Caco-2 (cell line): ENCODE measurements around the gene SRPRB. TPM values are rescaled to one million over a fixed set of nuclear protein-coding genes. Genes with fewer than 3 reads are reported as not detected.

ENCODE experiments used
- BruUV-seq: library from RNA; stranded (reverse); fragments of 400-500 nt; replicated peaks from 2 replicates; lab custom pipeline; 2021; lab: Mats Ljungman, UMichigan
- CTCF ChIA-PET: fragments of 300-600 bp; sonication (Branson Sonifier 250); formaldehyde crosslinking; loops from one replicate; lab custom pipeline; 2022; ENCODE audit warnings: antibody characterized with exemption; lab: Charles Lee
- POLR2A ChIA-PET: fragments of 300-600 bp; sonication (Branson Sonifier 250); formaldehyde crosslinking; loops from one replicate; lab custom pipeline; 2022; ENCODE audit warnings: antibody characterized with exemption; lab: Charles Lee
- DNase-seq, 2 experiments: peaks; one replicate each; pipeline versions ENCODE4 v3.0.0 to v3.0.0-alpha.2; 2020 to 2022
- H3K27me3 ChIP-seq: replicated peaks from 2 replicates; pipeline ENCODE4 v1.6.0; 2011; ENCODE audit warnings: low read length; ENCODE audit not compliant: control insufficient read depth, insufficient read depth
- H3K36me3 ChIP-seq: 2 replicates; pipeline ENCODE4 v1.5.1; 2011; ENCODE audit warnings: low read length; ENCODE audit not compliant: control insufficient read depth, insufficient read depth
- H3K4me1 ChIP-seq: fragments of 250-450 bp; sonication (Bioruptor Pico); 2 replicates; pipeline ENCODE4 v1.5.1; 2020; ENCODE audit warnings: mild to moderate bottlenecking
- H3K4me3 ChIP-seq: 2 replicates; pipeline ENCODE4 v1.5.1; 2011; ENCODE audit warnings: low read depth, mild to moderate bottlenecking, control low read depth, low read length
- H3K9me3 ChIP-seq: fragments of 250-450 bp; sonication (Bioruptor Pico); 2 replicates; pipeline ENCODE4 v1.5.1; 2020; ENCODE audit warnings: mild to moderate bottlenecking, moderate library complexity
- H3K27ac Mint-ChIP-seq: one replicate; pipeline ENCODE4 v1.8.0; 2022; ENCODE audit warnings: mixed read lengths; ENCODE audit not compliant: unreplicated experiment
- H3K27me3 Mint-ChIP-seq: one replicate; pipeline ENCODE4 v1.8.0; 2022; ENCODE audit warnings: mixed read lengths; ENCODE audit not compliant: insufficient read depth, unreplicated experiment
- H3K36me3 Mint-ChIP-seq: one replicate; pipeline ENCODE4 v1.8.0; 2022; ENCODE audit warnings: mild to moderate bottlenecking, mixed read lengths; ENCODE audit not compliant: insufficient read depth, unreplicated experiment
- H3K4me1 Mint-ChIP-seq: one replicate; pipeline ENCODE4 v1.8.0; 2022; ENCODE audit warnings: low read depth, mixed read lengths; ENCODE audit not compliant: unreplicated experiment
- H3K4me3 Mint-ChIP-seq: one replicate; pipeline ENCODE4 v1.8.0; 2022; ENCODE audit warnings: mild to moderate bottlenecking, moderate library complexity, mixed read lengths; ENCODE audit not compliant: unreplicated experiment
- H3K9me3 Mint-ChIP-seq: one replicate; pipeline ENCODE4 v1.8.0; 2022; ENCODE audit warnings: mixed read lengths; ENCODE audit not compliant: unreplicated experiment
- CTCF ChIP-seq, 2 experiments: fragments of 200-600 bp in 1 of 2; IDR thresholded peaks; 1 replicate in 1 of 2; 2 replicates in 1 of 2; pipeline versions ENCODE4 v1.5.1 to v1.8.0; 2011 to 2022; ENCODE audit warnings: antibody characterized with exemption in 1 of 2, control low read depth in 1 of 2, inconsistent platforms in 1 of 2, low read depth in 1 of 2, low read length in 1 of 2, mild to moderate bottlenecking in 1 of 2, moderate library complexity in 1 of 2; ENCODE audit not compliant: insufficient read depth in 1 of 2, severe bottlenecking in 1 of 2, unreplicated experiment in 1 of 2
- intact Hi-C: fragments of 100-400 bp; cut with micrococcal nuclease; formaldehyde crosslinking; loops from one replicate; pipeline ENCODE4 v1.10.0; 2022; ENCODE audit not compliant: unreplicated experiment
- total RNA-seq: library from RNA; stranded (reverse); gene quantifications from 2 replicates; pipeline ENCODE4 v1.2.3, GENCODE V29; 2022

The SRPRB gene
- total RNA-seq, 1 experiment from 2014 or later: 87.3 TPM

- CTCF ChIA-PET: interaction anchor here (1.2 kb wide), 1 partner anchor 12 kb away, joined by 3 read pairs; no protein-coding TSS in a partner anchor
- POLR2A ChIA-PET: no interaction called here
- H3K4me1 Mint-ChIP-seq: no peaks in the 10 kb centered on the region
- DNase-seq: no peak
- no peaks in the 10 kb centered on the region for H3K27me3 Mint-ChIP-seq
- TF ChIP-seq CTCF (IDR thresholded peaks at IDR 0.05; ENCODE audit: insufficient read depth in 1 of 2, low read depth in 1 of 2, low read length in 1 of 2, severe bottlenecking in 1 of 2, unreplicated experiment in 1 of 2): no peak
- H3K4me3 Mint-ChIP-seq: no peak overlapping the region
- H3K4me3 ChIP-seq: no peak overlapping the region
- H3K9me3 Mint-ChIP-seq: no peaks in the 10 kb centered on the region
- peaks cover 8% of the 10 kb centered on the region for H3K36me3 ChIP-seq
- intact Hi-C loops: no loop called here
- no peaks in the 10 kb centered on the region for H3K9me3 ChIP-seq
- no peaks in the 10 kb centered on the region for H3K27me3 ChIP-seq
- no peaks in the 10 kb centered on the region for H3K4me1 ChIP-seq
- peaks cover 60% of the 10 kb centered on the region for H3K36me3 Mint-ChIP-seq
- no peak overlapping the region for H3K27ac Mint-ChIP-seq
- BruUV-seq: TSS peak; percentile 65
Observed at GRCh38 chr3:133820129-133820528, 14.5 kb downstream of the SRPRB start.

GRCh38 chr3:133820889-133821675 is 15.5 kb downstream of the SRPRB start:
- ChIA-PET CTCF (no interaction called here), POLR2A (no interaction called here)
- TF ChIP-seq CTCF (IDR thresholded peaks at IDR 0.05; ENCODE audit: insufficient read depth in 1 of 2, low read depth in 1 of 2, low read length in 1 of 2, severe bottlenecking in 1 of 2, unreplicated experiment in 1 of 2): no peak
- Mint-ChIP-seq H3K9me3 (no peaks in the 10 kb centered on the region), H3K4me1 (no peaks in the 10 kb centered on the region), H3K4me3 (no peak overlapping the region), H3K27me3 (no peaks in the 10 kb centered on the region), H3K36me3 (peaks cover 53% of the 10 kb centered on the region), H3K27ac (no peak overlapping the region)
- no peaks in the 10 kb centered on the region for H3K4me1 ChIP-seq
- BruUV-seq: no TSS peak
- H3K27me3 ChIP-seq: no peaks in the 10 kb centered on the region
- no peaks in the 10 kb centered on the region for H3K9me3 ChIP-seq
- H3K36me3 ChIP-seq: peaks cover 8% of the 10 kb centered on the region
- DNase-seq: no peak
- intact Hi-C loops: no loop called here
- H3K4me3 ChIP-seq: no peak overlapping the region

- Histone ChIP-seq H3K9me3 (no peaks in the 10 kb centered on the region), H3K27me3 (no peaks in the 10 kb centered on the region), H3K4me3 (no peak overlapping the region), H3K4me1 (no peaks in the 10 kb centered on the region), H3K36me3 (peaks cover 8% of the 10 kb centered on the region)
- Mint-ChIP-seq H3K4me1 (no peaks in the 10 kb centered on the region), H3K9me3 (no peaks in the 10 kb centered on the region), H3K4me3 (no peak overlapping the region), H3K27ac (no peak overlapping the region), H3K27me3 (no peaks in the 10 kb centered on the region), H3K36me3 (peaks cover 47% of the 10 kb centered on the region)
- ChIA-PET CTCF (no interaction called here), POLR2A (no interaction called here)
- intact Hi-C loops: no loop called here
- DNase-seq: peak in 1 of 2 experiments; percentile 43
- no peak for TF ChIP-seq CTCF (IDR thresholded peaks at IDR 0.05; ENCODE audit: insufficient read depth in 1 of 2, low read depth in 1 of 2, low read length in 1 of 2, severe bottlenecking in 1 of 2, unreplicated experiment in 1 of 2)
- BruUV-seq: no TSS peak
Observed at GRCh38 chr3:133821767-133822638, 16.4 kb downstream of the SRPRB start.
